Right lobe of liver (tissue), 4 donors: ENCODE results near the gene IL1RN.

Source experiments
- CTCF ChIP-seq, 4 donors: fragments of 200-600 bp in 3 of 4; fragments of 450-650 bp in 1 of 4; IDR thresholded peaks; one replicate each; pipeline versions ENCODE4 v1.5.1 to v1.8.0; 2016 to 2022; ENCODE audit warnings: antibody characterized with exemption in 4 of 4, mild to moderate bottlenecking in 2 of 4
- POLR2A ChIP-seq: fragments of 450-650 bp; IDR thresholded peaks from one replicate; pipeline ENCODE4 v1.6.1; 2017; ENCODE audit warnings: antibody characterized with exemption, mild to moderate bottlenecking
- donor health status: DM: no; HTN: no; CAD: no.
- donor health status: DM: no; HTN: no; CAD: no.
- donor health status: DM: no; HTN: yes; CAD: no.

- TF ChIP-seq POLR2A (peak; percentile 87), CTCF (IDR thresholded peaks at IDR 0.05) (no peak)
Measured at GRCh38 chr2:113156278-113157117, 29.1 kb downstream of the IL1RN start.
